DND-41 (cell line): ENCODE results near the gene SLC16A10.

ENCODE experiments used
- CTCF ChIP-seq: IDR thresholded peaks from 2 replicates; pipeline ENCODE4 v1.5.1; 2012; ENCODE audit warnings: borderline replicate concordance, low read length, moderate library complexity, mild to moderate bottlenecking; ENCODE audit not compliant: poor library complexity, severe bottlenecking; ENCODE audit errors: extremely low read depth
- EZH2 ChIP-seq: IDR thresholded peaks from 3 replicates; pipeline ENCODE4 v1.6.1; 2012; ENCODE audit warnings: borderline replicate concordance, low read depth, mild to moderate bottlenecking, moderate library complexity, low read length, inconsistent platforms; ENCODE audit not compliant: severe bottlenecking

- TF ChIP-seq CTCF (no peak), EZH2 (no peak)
Observed at GRCh38 chr6:111269401-111269970, 182.2 kb downstream of the SLC16A10 start.
